HepG2 (cell line): ENCODE results near the gene PSMC4.

ENCODE experiments used
- CBX5 ChIP-seq: sonication (generic); formaldehyde crosslinking; IDR thresholded peaks from 2 replicates; pipeline ENCODE4 v1.4.0; 2020; ENCODE audit warnings: missing genetic modification reagents, borderline replicate concordance
- KDM2A ChIP-seq: sonication (generic); formaldehyde crosslinking; IDR thresholded peaks from 2 replicates; pipeline ENCODE4 v1.4.0; 2020; ENCODE audit warnings: low read depth, missing genetic modification reagents, borderline replicate concordance
- POLR2AphosphoS5 ChIP-seq: IDR thresholded peaks from 2 replicates; pipeline ENCODE4 v1.6.1; 2012; ENCODE audit warnings: low read depth, low read length
- TGIF2 ChIP-seq: IDR thresholded peaks from 2 replicates; pipeline ENCODE4 v1.6.1; 2016; ENCODE audit warnings: control low read depth, missing compliant biosample characterization
- XBP1 ChIP-seq: sonication (generic); formaldehyde crosslinking; IDR thresholded peaks from 2 replicates; pipeline ENCODE4 v1.5.0; 2020; ENCODE audit warnings: missing genetic modification reagents
- ZMAT3 ChIP-seq: sonication (generic); formaldehyde crosslinking; conservative IDR thresholded peaks from 2 replicates; pipeline ENCODE4 v1.7.0; 2021; ENCODE audit warnings: missing genetic modification reagents
- ZNF138 ChIP-seq: sonication (generic); formaldehyde crosslinking; IDR thresholded peaks from 2 replicates; pipeline ENCODE4 v1.5.0; 2020; ENCODE audit warnings: mild to moderate bottlenecking, low read depth, missing genetic modification reagents
- ZNF350 ChIP-seq: sonication (generic); formaldehyde crosslinking; IDR thresholded peaks from 2 replicates; pipeline ENCODE4 v1.4.0; 2020; ENCODE audit warnings: mild to moderate bottlenecking, low read depth, missing genetic modification reagents, borderline replicate concordance
- ZNF576 ChIP-seq: sonication (generic); formaldehyde crosslinking; IDR thresholded peaks from 2 replicates; pipeline ENCODE4 v1.4.0; 2020; ENCODE audit warnings: mild to moderate bottlenecking, missing genetic modification reagents

- no peak for TF ChIP-seq CBX5
- TF ChIP-seq POLR2AphosphoS5, result no peak
- TF ChIP-seq XBP1 (CRISPR knock-in tag), result no peak
- no peak for TF ChIP-seq ZNF576 (CRISPR knock-in tag)
- no peak for TF ChIP-seq ZNF138 (CRISPR knock-in tag)
- TF ChIP-seq ZMAT3 (CRISPR knock-in tag), result no peak
- TF ChIP-seq KDM2A (CRISPR knock-in tag), result no peak; the same call in 1 of the 2 replicates
- TF ChIP-seq TGIF2 (CRISPR knock-in tag), result no peak
- no peak for TF ChIP-seq ZNF350 (CRISPR knock-in tag)
These were observed 615 bp upstream of the PSMC4 start for GRCh38 chr19:39970425-39970674.
